Measurements from ENCODE around the gene RTN4IP1. TPM values are rescaled to one million over a fixed set of nuclear protein-coding genes. Genes with fewer than 3 reads are reported as not detected.

The RTN4IP1 gene
- polyA plus RNA-seq, 1 donor from 2014 or later = 8.5 TPM

DNA sequence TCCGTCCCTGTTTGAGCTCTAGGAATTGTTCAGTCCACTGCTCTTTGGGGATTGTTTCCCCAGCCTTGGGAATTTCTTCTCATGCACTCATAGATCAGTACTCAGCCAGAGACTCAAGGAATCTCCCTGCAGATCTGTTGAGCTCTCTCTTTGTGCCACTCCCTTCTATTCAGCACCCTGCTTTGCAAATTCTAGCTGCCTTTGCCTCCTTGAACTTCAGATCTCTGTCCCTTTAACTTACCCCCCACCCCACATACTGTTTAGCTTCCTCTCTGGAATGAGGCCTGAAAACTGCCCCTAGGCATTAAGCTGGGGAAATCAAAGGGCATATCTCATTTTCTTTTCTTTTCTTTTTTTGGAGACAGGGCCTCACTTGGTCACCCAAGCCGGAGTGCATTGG is 30.6 kb upstream of the RTN4IP1 start:
- H3K4me3 ChIP-seq (ENCODE audit: low read length) = no peak overlapping the region
- H2AFZ ChIP-seq (ENCODE audit: low read depth, low read length) = no peak overlapping the region
- no peaks in the 10 kb centered on the region for H3F3A ChIP-seq (ENCODE audit: insufficient read depth, low read length, poor library complexity, severe bottlenecking)
- H3K79me2 ChIP-seq (replicated peaks; ENCODE audit: insufficient read depth, low read length) = no peaks in the 10 kb centered on the region
- H3K9me2 ChIP-seq (ENCODE audit: insufficient read depth, low read length) = no peaks in the 10 kb centered on the region
- no peak overlapping the region for H3K4me2 ChIP-seq (ENCODE audit: low read length)
- no peaks in the 10 kb centered on the region for H4K20me1 ChIP-seq (ENCODE audit: insufficient read depth)
- no peak overlapping the region for H3K9ac ChIP-seq (ENCODE audit: low read length)
- no peak overlapping the region for H3K27ac ChIP-seq (ENCODE audit: low read length)
- no peaks in the 10 kb centered on the region for H3K27me3 ChIP-seq (ENCODE audit: insufficient read depth, low read depth, low read length)
- TF ChIP-seq POLR2AphosphoS5 (IDR thresholded peaks at IDR 0.05) (no peak), EZH2 (IDR thresholded peaks at IDR 0.05; ENCODE audit: borderline replicate concordance, insufficient read depth, low read length, poor library complexity, severe bottlenecking) (no peak)
- H3K9me3 ChIP-seq (ENCODE audit: low read length) = no peaks in the 10 kb centered on the region
- peaks cover 18% of the 10 kb centered on the region for H3K36me3 ChIP-seq (ENCODE audit: insufficient read depth, low read length)

DNA sequence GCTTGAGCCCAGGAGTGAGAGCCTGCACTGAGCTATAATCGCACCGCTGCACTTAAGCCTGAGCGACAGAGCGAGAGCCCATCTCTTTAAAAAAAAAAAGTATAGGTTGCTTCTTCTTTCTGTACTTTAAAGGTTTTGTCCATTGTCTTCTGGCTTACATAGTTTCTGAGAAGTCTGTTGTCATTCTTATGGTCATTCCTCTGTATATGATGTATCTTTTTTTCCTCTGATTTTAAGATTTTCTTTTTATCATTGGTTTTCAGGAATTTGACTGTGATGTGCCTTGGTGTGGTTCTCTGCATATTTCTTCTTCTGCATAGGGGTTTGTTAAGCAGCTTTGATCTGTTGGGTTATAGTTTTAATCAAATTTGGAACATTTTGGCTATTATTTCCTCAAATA is 29.2 kb upstream of the RTN4IP1 start:
- no peaks in the 10 kb centered on the region for H3K79me2 ChIP-seq (replicated peaks; ENCODE audit: insufficient read depth, low read length)
- no peak overlapping the region for H3K27ac ChIP-seq (ENCODE audit: low read length)
- no peaks in the 10 kb centered on the region for H3K27me3 ChIP-seq (ENCODE audit: insufficient read depth, low read depth, low read length)
- H4K20me1 ChIP-seq (ENCODE audit: insufficient read depth) = no peaks in the 10 kb centered on the region
- no peak overlapping the region for H3K4me3 ChIP-seq (ENCODE audit: low read length)
- H3K4me2 ChIP-seq (ENCODE audit: low read length) = no peak overlapping the region
- H3K9ac ChIP-seq (ENCODE audit: low read length) = no peak overlapping the region
- no peaks in the 10 kb centered on the region for H3F3A ChIP-seq (ENCODE audit: insufficient read depth, low read length, poor library complexity, severe bottlenecking)
- no peak overlapping the region for H2AFZ ChIP-seq (ENCODE audit: low read depth, low read length)
- TF ChIP-seq SMC3 (conservative IDR thresholded peaks at IDR 0.05; ENCODE audit: poor library complexity) (no peak), MXI1 (conservative IDR thresholded peaks at IDR 0.05; ENCODE audit: poor library complexity, severe bottlenecking) (no peak), EP300 (conservative IDR thresholded peaks at IDR 0.05; ENCODE audit: poor library complexity, severe bottlenecking) (no peak), RAD21 (conservative IDR thresholded peaks at IDR 0.05) (no peak), TAF1 (IDR thresholded peaks at IDR 0.05; ENCODE audit: low read depth) (no peak), EZH2 (IDR thresholded peaks at IDR 0.05; ENCODE audit: borderline replicate concordance, insufficient read depth, low read length, poor library complexity, severe bottlenecking) (no peak), POLR2AphosphoS5 (IDR thresholded peaks at IDR 0.05) (no peak)
- TF ChIP-seq, protein P1, sequence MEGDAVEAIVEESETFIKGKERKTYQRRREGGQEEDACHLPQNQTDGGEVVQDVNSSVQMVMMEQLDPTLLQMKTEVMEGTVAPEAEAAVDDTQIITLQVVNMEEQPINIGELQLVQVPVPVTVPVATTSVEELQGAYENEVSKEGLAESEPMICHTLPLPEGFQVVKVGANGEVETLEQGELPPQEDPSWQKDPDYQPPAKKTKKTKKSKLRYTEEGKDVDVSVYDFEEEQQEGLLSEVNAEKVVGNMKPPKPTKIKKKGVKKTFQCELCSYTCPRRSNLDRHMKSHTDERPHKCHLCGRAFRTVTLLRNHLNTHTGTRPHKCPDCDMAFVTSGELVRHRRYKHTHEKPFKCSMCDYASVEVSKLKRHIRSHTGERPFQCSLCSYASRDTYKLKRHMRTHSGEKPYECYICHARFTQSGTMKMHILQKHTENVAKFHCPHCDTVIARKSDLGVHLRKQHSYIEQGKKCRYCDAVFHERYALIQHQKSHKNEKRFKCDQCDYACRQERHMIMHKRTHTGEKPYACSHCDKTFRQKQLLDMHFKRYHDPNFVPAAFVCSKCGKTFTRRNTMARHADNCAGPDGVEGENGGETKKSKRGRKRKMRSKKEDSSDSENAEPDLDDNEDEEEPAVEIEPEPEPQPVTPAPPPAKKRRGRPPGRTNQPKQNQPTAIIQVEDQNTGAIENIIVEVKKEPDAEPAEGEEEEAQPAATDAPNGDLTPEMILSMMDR (IDR thresholded peaks at IDR 0.05; ENCODE audit: poor library complexity, severe bottlenecking) = no peak
- TF ChIP-seq, protein P2, sequence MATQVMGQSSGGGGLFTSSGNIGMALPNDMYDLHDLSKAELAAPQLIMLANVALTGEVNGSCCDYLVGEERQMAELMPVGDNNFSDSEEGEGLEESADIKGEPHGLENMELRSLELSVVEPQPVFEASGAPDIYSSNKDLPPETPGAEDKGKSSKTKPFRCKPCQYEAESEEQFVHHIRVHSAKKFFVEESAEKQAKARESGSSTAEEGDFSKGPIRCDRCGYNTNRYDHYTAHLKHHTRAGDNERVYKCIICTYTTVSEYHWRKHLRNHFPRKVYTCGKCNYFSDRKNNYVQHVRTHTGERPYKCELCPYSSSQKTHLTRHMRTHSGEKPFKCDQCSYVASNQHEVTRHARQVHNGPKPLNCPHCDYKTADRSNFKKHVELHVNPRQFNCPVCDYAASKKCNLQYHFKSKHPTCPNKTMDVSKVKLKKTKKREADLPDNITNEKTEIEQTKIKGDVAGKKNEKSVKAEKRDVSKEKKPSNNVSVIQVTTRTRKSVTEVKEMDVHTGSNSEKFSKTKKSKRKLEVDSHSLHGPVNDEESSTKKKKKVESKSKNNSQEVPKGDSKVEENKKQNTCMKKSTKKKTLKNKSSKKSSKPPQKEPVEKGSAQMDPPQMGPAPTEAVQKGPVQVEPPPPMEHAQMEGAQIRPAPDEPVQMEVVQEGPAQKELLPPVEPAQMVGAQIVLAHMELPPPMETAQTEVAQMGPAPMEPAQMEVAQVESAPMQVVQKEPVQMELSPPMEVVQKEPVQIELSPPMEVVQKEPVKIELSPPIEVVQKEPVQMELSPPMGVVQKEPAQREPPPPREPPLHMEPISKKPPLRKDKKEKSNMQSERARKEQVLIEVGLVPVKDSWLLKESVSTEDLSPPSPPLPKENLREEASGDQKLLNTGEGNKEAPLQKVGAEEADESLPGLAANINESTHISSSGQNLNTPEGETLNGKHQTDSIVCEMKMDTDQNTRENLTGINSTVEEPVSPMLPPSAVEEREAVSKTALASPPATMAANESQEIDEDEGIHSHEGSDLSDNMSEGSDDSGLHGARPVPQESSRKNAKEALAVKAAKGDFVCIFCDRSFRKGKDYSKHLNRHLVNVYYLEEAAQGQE (IDR thresholded peaks at IDR 0.05; ENCODE audit: borderline replicate concordance) = no peak
- peaks cover 18% of the 10 kb centered on the region for H3K36me3 ChIP-seq (ENCODE audit: insufficient read depth, low read length)
- H3K9me2 ChIP-seq (ENCODE audit: insufficient read depth, low read length) = no peaks in the 10 kb centered on the region
- no peaks in the 10 kb centered on the region for H3K9me3 ChIP-seq (ENCODE audit: low read length)
